AG08395 (cell line): ENCODE measurements around the gene RBBP5.

ENCODE experiments used
- DNase-seq: peaks from one replicate; pipeline ENCODE4 v3.0.0; 2012; ENCODE audit warnings: mixed read lengths, low spot score

RBBP5 gene

DNA sequence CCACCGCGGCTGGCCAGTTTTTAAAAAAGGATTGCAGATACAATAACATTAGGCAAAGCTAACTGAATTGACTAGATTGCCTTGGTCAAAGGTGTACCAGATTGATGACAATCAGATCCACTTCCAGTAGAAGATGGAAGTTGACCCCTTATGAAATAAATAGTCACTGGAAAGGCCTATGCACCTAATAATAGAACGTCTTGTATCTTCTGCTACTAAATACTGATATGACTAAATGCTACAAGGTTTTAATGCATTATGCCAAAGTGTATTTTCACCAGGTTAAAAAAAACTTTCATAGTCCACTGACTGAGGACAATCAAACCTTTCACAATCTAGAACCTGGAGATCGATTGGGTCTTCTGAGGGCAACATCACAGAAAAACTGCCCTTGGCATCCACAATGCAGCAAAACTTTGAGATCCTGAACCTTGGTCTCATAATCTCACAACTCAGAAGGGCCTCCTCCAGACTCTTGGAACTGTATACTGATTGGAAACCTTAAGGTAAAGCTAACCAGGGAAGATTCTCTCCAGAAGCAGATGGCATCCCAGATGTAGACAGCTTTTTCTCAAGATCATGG, 7.8 kb upstream of the RBBP5 start:
- DNase-seq: no peak

DNA sequence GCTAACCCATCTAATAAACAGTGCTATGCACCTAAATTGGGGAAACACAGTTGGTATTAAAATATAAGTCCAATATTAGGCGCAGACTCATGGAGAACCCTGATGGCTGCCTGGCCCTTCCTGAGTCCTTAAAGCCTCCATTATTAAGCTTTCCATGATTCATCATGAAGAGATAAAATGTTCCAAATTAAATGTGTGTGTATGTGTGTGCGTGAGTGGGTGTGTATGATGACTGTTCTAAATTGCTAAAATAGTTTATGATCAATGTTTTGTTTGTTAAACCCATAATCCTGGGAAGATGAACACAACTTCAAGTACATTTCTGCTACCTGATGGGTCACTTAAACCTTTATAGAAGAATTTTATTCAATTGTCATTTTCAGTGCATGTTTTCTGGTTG, 6.3 kb upstream of the RBBP5 start:
- DNase-seq: no peak

- no peak for DNase-seq
These were observed 5.9 kb upstream of the RBBP5 start for GRCh38 chr1:205127646-205128045.

DNA sequence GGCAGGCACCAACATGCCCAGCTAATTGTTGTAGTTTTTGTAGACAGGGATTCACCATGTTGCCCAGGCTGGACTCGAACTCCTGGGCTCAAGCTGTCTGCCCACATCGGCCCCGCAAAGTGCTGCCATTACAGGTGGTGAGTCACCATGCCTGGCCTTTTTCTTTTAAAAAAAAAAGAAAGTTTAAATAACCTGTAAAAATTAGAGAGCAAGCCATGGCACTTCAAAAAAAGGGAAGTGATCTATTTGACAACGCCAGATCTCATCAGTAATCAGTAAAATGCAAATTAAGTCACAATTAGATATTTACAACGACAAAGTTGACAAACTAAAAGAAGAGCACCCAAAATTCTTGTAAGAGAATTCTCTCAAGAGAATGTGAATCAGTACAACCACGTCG, 2.9 kb upstream of the RBBP5 start:
- DNase-seq: no peak

- DNase-seq: no peak
These were observed 708 bp upstream of the RBBP5 start for GRCh38 chr1:205122489-205122882.

GRCh38 chr1:205118752-205119151, 3.0 kb downstream of the RBBP5 start:
- DNase-seq: no peak

GRCh38 chr1:205111354-205111753, 10.4 kb downstream of the RBBP5 start:
- no peak for DNase-seq

DNA sequence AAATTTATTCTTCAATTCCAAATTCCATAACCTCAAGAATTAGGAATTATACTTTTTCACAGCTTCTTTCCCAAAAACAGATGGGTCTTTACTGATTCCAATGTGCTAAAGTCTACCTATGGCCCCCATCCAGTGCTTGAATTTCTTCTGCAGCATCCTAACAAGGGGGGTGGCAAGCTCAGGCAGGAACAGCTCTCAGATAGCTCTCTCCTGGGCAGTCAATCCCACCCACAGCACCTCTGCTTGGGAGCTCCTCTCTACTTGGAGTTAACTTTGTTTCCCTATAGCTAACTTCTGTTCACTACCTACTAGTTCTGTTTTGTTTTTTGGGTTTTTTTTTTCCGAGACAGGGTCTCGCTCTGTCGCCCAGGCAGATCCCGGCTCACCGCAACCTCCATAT, 12.1 kb downstream of the RBBP5 start:
- no peak for DNase-seq

- no peak for DNase-seq
These were observed 12.5 kb downstream of the RBBP5 start for GRCh38 chr1:205109269-205109668.

DNA sequence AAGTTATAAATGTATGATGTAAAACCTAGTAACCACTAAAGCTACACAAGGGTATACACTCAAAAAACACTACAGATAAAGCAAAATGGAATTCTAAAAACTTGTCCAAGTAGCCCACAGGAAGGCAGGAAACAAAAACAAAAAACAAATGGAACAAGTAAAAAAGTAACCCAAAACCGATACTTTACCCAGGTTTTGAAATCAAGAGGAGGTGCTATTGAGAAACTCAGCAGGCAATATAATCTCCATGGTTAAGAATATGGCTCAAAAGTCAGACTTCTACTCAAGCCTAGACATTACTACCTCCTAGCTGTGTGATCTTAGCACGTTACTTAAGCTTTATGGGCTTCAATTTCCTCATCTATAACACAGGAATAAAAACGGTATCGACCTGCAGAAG, 13.3 kb downstream of the RBBP5 start:
- no peak for DNase-seq

DNA sequence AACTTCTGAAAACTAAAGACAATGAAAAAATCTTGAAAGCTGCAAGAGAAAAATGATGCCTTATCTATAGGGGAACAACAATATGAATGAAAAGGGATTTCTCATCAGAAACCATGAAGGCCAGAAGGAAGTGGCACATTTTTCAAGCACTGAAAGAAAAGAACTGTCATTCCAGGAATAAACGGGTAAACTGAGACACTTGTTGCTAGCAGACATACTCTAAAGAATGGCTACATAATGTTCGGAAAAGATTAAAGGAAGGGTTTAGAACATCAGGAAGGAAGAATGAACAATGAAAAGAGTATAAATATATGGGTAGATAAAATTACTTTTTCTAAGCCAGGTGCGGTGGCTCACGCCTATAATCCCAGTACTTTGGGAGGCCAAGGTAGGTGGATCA, 14.5 kb downstream of the RBBP5 start:
- DNase-seq: no peak

DNA sequence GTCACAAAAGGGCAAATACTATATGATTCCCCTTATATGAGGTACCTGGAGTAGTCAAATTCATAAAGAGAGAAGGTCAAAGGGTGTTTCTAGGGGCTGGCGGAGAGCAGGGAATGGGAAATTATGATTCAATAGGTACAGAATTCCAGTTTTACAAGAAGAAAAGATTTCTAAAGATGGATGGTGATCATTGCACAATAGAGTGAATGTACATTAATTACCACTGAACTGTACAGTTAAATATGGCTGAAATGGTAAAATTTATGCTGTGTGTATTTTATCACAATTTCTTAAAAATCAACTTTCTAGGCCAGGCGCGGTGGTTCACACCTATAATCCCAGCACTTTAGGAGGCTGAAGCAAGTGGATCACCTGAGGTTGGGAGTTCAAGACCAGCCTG, 19.4 kb downstream of the RBBP5 start:
- DNase-seq: no peak

DNA sequence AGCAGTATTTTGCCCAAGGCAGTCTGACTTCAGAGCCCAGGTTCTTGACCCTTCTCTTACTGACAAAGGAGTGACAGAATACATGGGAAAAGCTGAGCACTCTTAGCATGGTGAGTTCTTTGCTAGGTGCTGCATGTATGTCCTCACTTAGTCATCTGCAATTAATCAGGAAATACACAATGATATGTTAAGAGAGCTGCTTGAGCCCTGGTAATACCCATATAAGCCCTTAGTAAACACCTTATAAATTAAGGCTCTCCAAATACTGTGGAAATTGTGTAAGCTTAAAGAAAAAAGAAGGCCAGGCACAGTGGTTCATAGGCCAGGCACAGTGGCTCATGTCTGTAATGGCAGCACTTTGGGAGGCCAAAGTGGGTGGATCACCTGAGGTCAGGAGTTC, 23.5 kb downstream of the RBBP5 start:
- DNase-seq: no peak

DNA sequence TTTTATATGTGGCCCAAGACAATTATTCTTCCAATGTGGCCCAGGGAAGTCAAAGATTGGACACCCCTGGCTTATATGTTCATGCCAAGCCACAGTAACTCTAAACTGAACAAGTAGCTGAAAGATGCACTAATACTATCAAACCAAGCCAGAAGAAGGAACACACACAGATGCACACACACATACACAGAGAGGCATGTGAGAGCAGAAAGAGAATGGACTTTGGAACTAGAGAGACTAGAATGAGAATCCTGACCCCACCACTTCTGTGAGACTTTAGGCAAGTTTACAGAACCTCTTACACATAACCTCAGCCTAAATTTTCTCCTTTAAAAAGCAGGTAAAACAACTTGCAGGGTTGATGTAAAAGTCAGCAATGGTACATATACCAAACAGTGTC, 26.4 kb downstream of the RBBP5 start:
- no peak for DNase-seq

DNA sequence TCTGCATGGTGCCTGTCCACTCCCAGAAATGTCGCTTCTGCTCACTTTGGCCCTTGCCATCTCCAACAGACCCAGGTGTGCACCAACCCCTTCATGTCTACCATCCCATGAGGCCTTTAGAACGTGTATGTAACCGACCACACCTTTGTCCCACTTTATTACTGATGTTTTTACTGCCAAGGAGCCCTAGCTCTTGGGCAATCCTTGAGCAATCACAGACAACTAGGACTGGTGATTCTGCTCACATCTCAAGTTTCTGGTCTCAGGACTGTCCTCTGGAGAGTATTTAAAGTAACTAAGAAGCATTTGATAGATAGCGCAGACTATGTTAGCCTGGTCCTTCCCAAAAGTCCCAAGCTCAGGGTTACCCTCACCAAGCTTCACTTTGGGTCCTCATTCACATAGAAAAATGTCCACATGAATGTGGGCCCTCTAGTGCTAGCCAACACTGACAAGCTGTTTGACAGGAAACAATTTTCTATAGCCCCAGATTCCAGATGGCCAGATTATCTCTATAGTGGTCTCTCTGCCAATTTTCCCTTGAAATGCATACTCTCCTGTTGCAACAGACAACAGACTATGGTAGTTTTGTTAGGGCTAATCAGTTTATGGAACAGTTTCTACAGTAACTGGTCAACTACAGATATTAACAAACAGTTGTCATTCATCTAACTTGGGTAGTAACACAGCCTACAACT, 30.6 kb downstream of the RBBP5 start:
- DNase-seq: no peak

- peak; percentile 41 for DNase-seq
These were observed 33.4 kb downstream of the RBBP5 start for GRCh38 chr1:205088341-205088740.

DNA sequence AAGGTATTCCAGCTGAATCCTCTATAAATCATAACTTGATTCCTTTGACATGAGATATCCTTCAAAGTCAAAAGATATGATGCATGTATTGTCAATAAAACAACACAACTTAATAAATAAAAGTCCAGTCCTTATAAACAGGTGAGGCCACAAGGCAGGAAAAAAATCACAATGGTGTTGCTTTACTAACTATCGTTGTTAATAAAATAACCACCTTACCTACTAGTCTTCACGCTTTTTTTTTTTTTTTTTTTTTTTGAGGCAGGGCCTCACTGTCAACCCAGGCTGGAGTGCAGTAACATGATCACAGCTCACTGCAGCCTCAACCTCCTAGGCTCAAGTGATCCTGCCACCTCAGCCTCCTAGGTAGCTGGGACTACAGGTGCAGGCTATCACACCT, 37.4 kb downstream of the RBBP5 start, which contains the start of gene TMEM81:
TMEM81 (minus strand) TSS at position 101 of the 400 bp plus-strand sequence. CDS start 140 bp downstream, outside the sequence.
- DNase-seq: no peak

DNA sequence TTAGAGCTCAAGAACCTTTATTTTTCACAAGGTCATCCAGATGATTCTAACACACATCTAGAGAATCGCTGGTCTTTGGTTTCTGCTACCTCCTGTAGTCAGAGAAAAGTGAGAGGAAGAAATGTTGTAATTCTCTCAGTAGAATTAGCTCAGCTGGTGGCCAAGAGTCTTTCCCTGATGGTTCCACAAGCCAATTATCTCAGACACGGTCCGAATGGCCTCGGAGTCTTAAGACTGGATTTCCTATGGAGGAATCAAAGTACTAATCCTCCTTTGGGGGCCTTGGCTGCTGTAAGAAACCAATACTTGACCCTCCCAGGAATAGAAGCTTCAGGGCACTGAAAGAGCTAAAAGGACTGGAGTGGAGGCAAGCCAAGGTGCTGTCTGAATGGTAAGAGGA, 39.3 kb downstream of the RBBP5 start:
- no peak for DNase-seq

DNA sequence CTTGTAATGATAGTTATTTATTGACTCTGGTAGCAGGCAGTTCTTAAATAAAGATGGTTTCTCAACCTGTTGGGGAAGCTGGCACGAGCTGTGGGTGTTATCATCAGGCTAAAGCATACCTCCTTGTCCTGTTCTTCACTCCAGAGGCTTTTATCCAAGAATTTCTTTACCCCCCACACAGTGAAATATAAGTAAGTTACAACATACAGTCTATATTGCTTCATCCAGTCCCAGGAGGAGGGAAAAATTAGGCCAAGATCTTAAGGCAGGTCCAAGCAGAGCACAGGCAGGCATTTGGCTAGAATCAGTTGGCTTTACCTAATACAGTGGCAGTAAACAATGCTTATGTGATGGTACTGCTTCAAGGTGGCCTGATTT, 43.9 kb downstream of the RBBP5 start:
- DNase-seq: no peak

- DNase-seq: peak; percentile 31
These were observed 44.4 kb downstream of the RBBP5 start for GRCh38 chr1:205077158-205077933.

GRCh38 chr1:205076245-205076761, 45.5 kb downstream of the RBBP5 start:
- DNase-seq: no peak

GRCh38 chr1:205075642-205076155, 46.1 kb downstream of the RBBP5 start:
- no peak for DNase-seq

GRCh38 chr1:205074513-205074912, 47.3 kb downstream of the RBBP5 start:
- DNase-seq: no peak
